ENCODE results near the gene NADSYN1.

NADSYN1 gene

GRCh38 chr11:71542382-71542781 lies 89.4 kb downstream of the NADSYN1 start:
- no peaks in the 10 kb centered on the region for H3K4me1 ChIP-seq (ENCODE audit: insufficient read depth, poor library complexity, severe bottlenecking)
- H3K36me3 ChIP-seq (ENCODE audit: low read depth): no peaks in the 10 kb centered on the region
- TF ChIP-seq, protein P1, sequence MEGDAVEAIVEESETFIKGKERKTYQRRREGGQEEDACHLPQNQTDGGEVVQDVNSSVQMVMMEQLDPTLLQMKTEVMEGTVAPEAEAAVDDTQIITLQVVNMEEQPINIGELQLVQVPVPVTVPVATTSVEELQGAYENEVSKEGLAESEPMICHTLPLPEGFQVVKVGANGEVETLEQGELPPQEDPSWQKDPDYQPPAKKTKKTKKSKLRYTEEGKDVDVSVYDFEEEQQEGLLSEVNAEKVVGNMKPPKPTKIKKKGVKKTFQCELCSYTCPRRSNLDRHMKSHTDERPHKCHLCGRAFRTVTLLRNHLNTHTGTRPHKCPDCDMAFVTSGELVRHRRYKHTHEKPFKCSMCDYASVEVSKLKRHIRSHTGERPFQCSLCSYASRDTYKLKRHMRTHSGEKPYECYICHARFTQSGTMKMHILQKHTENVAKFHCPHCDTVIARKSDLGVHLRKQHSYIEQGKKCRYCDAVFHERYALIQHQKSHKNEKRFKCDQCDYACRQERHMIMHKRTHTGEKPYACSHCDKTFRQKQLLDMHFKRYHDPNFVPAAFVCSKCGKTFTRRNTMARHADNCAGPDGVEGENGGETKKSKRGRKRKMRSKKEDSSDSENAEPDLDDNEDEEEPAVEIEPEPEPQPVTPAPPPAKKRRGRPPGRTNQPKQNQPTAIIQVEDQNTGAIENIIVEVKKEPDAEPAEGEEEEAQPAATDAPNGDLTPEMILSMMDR (IDR thresholded peaks at IDR 0.05; ENCODE audit: poor library complexity, severe bottlenecking): no peak
- peaks cover 2% of the 10 kb centered on the region for H3K9me3 ChIP-seq (ENCODE audit: severe bottlenecking)
- no peak for DNase-seq (ENCODE audit: low spot score)
- H3K27me3 ChIP-seq (ENCODE audit: insufficient read depth, poor library complexity, severe bottlenecking): no peaks in the 10 kb centered on the region
- no peak for ATAC-seq (ENCODE audit: low read depth)
- no peak overlapping the region for H3K27ac ChIP-seq (ENCODE audit: poor library complexity, severe bottlenecking)
- H3K4me3 ChIP-seq (ENCODE audit: severe bottlenecking): no peak overlapping the region

GRCh38 chr11:71542879-71543777 lies 90.1 kb downstream of the NADSYN1 start:
- Histone ChIP-seq H3K9me3 (ENCODE audit: severe bottlenecking) (peaks cover 2% of the 10 kb centered on the region), H3K27ac (ENCODE audit: poor library complexity, severe bottlenecking) (no peak overlapping the region), H3K27me3 (ENCODE audit: insufficient read depth, poor library complexity, severe bottlenecking) (no peaks in the 10 kb centered on the region), H3K4me1 (ENCODE audit: insufficient read depth, poor library complexity, severe bottlenecking) (no peaks in the 10 kb centered on the region), H3K36me3 (ENCODE audit: low read depth) (no peaks in the 10 kb centered on the region), H3K4me3 (ENCODE audit: severe bottlenecking) (no peak overlapping the region)
- no peak for ATAC-seq (ENCODE audit: low read depth)
- no peak for DNase-seq (ENCODE audit: low spot score)
- TF ChIP-seq, protein P1 (IDR thresholded peaks at IDR 0.05; ENCODE audit: poor library complexity, severe bottlenecking): no peak

DNA sequence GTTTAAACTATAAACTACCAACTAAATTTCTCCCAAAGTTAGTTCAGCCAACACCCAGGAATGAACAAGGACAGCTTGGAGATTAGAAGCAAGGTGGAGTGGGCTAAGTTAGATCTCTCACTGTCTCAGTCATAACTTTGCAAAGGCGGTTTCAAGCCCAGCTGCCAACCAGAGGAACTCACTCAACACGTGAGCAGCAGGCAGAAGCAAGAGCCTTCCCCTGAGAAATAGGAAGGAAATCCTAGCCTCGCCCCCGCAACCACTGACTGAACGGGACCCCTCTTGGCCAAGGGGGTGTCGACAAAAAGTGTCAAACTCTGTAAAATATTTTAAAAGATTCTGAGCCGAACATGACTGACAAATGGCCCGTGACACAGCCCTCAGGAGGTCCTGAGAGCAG lies 90.9 kb downstream of the NADSYN1 start:
- TF ChIP-seq, protein P1 (IDR thresholded peaks at IDR 0.05; ENCODE audit: poor library complexity, severe bottlenecking): no peak
- Histone ChIP-seq H3K27ac (ENCODE audit: poor library complexity, severe bottlenecking) (no peak overlapping the region), H3K4me3 (ENCODE audit: severe bottlenecking) (no peak overlapping the region), H3K9me3 (ENCODE audit: severe bottlenecking) (peaks cover 2% of the 10 kb centered on the region), H3K36me3 (ENCODE audit: low read depth) (no peaks in the 10 kb centered on the region), H3K27me3 (ENCODE audit: insufficient read depth, poor library complexity, severe bottlenecking) (no peaks in the 10 kb centered on the region), H3K4me1 (ENCODE audit: insufficient read depth, poor library complexity, severe bottlenecking) (no peaks in the 10 kb centered on the region)
- no peak for DNase-seq (ENCODE audit: low spot score)
- no peak for ATAC-seq (ENCODE audit: low read depth)

- Histone ChIP-seq H3K27ac (ENCODE audit: poor library complexity, severe bottlenecking) (no peak overlapping the region), H3K36me3 (ENCODE audit: low read depth) (no peaks in the 10 kb centered on the region), H3K9me3 (ENCODE audit: severe bottlenecking) (peaks cover 2% of the 10 kb centered on the region), H3K4me3 (ENCODE audit: severe bottlenecking) (no peak overlapping the region), H3K4me1 (ENCODE audit: insufficient read depth, poor library complexity, severe bottlenecking) (no peaks in the 10 kb centered on the region), H3K27me3 (ENCODE audit: insufficient read depth, poor library complexity, severe bottlenecking) (no peaks in the 10 kb centered on the region)
- no peak for ATAC-seq (ENCODE audit: low read depth)
- TF ChIP-seq, protein P1 (IDR thresholded peaks at IDR 0.05; ENCODE audit: poor library complexity, severe bottlenecking): no peak
- DNase-seq (ENCODE audit: low spot score): no peak
Measured at GRCh38 chr11:71544525-71545214, 91.7 kb downstream of the NADSYN1 start.
